Left colon (tissue), 2 donors: Measurements from ENCODE around the gene SNX33. TPM values are rescaled to one million over a fixed set of nuclear protein-coding genes. Genes with fewer than 3 reads are reported as not detected.
"Not testable (repeated sequence)": the region's sequence is repeated elsewhere in the genome, so short reads cannot be mapped to it uniquely, and the experiment has no call there.

ENCODE experiments used
- ATAC-seq: fragments of 200-7000 bp; cut with Tn5 transposase; one replicate; pipeline ENCODE4 v1.9.1; 2020; ENCODE audit warnings: mild to moderate bottlenecking, moderate library complexity
- DNase-seq, 2 donors: peaks; one replicate each; pipeline ENCODE4 v3.0.0-alpha.2; 2020
- intact Hi-C, 2 donors: fragments of 100-400 bp; cut with DNase I in 1 of 2; cut with micrococcal nuclease in 1 of 2; formaldehyde crosslinking; loops; one replicate each; pipeline versions ENCODE4 v1.11.2 to v1.14.0; 2022; cut with DNase I, micrococcal nuclease
- total RNA-seq, 2 donors: library from RNA; stranded (reverse); fragmentation: NEBNext Ultra II Directional; extraction: Animal tissue kit (Norgen Biotek cat#: 25700); gene quantifications; one replicate each; pipeline ENCODE4 v1.2.1, GENCODE V29; 2021
- donor health status: DM: no; HTN: no; CAD: no.
- donor health status: DM: yes; HTN: yes; CAD: no.

SNX33 gene
- total RNA-seq, 2 donors from 2014 or later, result 24.3 to 29.3 TPM

DNA sequence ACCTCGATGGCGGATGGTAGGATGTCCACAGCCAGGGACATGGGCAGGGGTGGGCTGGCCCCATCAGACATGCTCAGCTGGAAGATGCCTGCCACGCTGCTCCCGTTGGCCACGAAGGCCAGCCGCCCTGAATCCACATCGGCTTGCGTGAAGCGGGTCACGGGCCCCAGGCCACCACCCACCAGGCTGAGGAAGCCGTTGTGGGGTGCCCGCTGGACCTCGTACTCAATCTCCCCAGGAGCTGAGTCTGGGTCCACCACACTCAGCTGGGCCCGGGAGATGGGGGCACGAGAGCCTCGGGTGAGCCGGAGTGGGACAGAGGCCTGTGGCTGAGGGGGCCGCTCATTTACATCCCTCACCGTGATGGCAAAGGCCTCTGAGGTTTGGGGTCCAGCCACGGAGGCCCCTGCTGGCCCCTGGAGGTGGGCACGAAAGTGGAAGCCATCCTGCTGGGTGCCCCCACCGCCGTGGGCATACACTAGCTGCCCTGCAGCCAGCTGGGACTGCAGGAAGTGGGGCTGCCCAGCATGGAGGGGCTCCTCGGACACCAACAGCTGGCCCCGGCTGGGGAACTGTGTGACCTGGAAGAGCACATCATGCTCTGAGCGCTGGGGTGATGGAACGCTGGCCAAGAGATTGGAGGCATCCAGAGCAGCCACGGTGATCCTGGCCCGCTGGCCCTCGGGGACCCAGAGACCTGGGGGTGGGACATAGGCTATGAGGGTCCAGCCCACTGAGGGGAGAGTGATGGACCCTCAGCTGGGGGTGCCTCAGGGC is 29.2 kb downstream of the SNX33 start:
- DNase-seq (no peak), ATAC-seq (no peak)
- intact Hi-C loops, result loop anchor here in 1 of 2 donors (5.0 kb wide), 1 partner anchor 45 kb away; no protein-coding TSS in a partner anchor

DNA sequence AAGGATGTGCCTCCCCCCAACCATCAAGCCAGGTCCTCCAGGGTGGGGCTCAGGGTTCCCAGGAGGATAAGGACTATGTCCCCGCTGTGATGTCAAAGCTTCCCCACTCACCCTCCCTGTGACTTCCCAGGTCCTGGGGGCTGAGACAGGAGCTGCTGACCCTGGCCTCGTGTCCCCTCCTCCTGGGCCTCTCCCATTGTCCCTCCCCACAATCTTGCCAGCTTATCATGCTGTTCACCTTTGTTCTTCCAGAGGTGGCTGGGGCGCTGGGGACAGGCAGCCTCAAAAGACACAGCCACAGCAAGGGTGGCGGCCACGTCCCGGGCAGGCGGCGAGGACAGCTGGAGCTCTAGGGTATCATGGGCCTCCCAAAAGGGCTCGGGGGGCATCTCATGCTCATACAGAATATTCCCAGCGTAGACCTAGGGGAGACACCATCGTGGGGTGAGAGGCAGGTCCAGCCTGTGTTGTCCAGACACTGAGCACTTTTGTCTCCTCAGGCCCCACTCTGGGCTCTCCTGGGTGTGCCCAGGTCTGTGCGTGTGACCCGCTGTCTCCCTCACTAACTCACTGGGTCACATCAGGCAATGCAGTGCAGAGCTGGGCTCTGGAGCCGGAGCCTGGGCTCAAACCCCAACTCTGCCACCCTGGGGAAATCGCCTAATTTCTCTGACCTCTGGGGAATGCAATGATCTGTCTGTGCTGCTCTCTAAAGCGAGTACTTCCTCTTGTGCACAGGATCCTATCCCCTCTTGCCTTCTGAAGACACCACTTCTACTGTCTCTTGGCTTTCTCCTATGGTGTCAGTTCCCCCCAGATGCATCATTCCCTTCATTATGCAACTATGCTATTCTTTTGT is 30.0 kb downstream of the SNX33 start:
- DNase-seq (no peak), ATAC-seq (no peak)
- intact Hi-C loops, result loop anchor here in 1 of 2 donors (5.0 kb wide), 1 partner anchor 45 kb away; no protein-coding TSS in a partner anchor

DNA sequence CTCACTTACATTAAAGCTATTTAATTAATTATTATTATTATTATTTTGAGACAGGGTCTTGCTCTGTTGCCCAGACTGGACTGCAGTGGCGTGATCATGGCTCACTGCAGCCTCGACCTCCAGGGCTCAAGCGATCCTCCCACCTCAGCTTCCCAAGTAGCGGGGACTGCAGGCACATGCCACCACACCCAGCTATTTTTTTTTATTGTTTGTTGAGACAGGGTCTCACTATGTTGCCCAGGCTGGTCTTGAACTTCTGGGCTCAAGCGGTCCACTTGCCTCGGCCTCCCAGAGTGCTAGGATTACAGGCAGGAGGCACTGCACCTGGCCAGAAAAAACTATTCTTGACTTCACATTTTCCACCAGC is 30.6 kb downstream of the SNX33 start:
- ATAC-seq, DNase-seq: not testable (repeated sequence)
- intact Hi-C loops, result loop anchor here in 1 of 2 donors (5.0 kb wide), 1 partner anchor 46 kb away; no protein-coding TSS in a partner anchor

DNA sequence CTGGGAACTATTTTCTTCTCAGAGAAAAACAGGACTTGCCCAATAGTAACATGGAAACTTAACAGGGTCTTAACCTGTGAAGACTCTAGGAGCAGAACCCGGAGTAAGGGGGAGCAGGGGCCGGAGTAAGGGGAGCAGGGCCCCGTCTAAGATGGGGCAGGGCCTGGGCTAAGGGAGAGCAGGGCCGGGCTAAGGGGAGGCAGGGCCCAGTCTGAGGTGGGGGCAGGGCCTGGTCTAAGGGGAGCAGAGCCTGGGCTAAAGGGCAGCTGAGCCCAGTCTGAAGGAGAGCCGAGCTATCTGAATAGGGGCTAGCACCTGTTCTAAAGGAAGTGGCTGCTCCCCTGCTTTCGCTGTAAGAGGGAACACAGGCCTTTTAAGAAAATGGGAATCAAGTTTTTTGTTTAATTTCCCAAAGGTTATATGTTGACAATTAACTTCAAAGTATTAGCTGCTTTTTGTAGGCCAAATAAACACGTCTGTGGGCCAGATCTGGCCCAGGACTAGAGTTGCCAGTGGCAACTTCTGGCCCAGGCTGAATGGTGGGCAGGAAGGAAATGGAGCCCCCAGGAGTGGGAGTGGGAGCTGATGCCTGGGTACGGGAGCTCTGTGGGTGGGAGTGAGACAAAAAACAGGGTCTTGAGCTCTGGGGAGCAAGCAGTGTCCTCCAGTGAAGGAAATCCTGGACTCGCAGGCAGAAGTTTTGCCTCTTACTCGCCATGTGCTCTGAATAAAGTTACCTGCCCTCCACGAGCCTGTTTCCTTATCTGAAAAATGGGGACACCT is 32.5 kb downstream of the SNX33 start:
- DNase-seq (no peak), ATAC-seq (no peak)
- intact Hi-C loops, result no loop called here

DNA sequence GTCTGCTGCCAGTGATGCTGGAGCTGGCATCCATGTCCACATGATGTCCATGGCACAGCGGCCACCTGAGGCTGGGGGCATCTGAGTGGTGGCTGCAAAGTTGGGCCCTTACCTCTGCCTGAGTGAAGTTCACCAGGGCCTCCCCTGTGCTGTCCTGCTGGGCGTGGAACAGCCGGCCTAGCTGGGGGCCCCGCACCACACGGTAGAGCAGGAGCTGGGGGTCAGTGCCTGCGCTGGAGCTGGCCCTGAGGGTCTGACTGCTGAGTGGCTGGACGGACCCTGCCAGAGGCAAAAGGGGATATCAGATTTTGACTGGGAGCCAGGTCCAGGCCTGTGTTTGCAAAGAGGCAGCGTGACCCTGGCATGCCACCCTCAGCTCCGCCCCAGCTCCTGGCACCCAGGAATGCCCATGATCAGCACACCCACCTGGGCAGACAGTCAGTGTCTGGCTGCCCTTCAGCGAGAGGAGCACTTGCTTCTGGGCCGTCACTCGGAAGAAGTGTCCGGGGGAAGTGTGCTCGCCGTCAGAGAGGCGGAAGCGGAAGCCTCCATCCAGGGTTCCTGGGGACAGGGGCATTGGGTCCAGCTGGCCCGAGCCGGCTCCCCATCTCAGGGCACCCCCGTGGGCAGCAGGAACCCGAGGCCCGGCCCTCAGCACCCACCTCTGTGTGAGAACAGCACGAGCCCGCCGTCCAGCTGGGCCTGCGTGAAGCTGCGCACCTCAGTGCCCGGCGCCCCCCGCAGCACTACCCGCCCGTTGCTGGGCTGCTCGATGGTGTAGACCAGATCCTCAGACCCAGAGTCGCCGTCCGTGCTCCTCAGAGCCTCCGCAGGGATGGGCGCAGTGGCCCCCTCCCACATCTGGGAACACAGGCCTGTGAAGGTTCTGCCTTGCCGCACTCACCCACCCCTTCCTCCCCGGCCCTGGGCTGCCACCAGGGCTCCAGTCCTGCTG is 34.7 kb downstream of the SNX33 start:
- ATAC-seq, result no peak
- intact Hi-C loops, result no loop called here

DNA sequence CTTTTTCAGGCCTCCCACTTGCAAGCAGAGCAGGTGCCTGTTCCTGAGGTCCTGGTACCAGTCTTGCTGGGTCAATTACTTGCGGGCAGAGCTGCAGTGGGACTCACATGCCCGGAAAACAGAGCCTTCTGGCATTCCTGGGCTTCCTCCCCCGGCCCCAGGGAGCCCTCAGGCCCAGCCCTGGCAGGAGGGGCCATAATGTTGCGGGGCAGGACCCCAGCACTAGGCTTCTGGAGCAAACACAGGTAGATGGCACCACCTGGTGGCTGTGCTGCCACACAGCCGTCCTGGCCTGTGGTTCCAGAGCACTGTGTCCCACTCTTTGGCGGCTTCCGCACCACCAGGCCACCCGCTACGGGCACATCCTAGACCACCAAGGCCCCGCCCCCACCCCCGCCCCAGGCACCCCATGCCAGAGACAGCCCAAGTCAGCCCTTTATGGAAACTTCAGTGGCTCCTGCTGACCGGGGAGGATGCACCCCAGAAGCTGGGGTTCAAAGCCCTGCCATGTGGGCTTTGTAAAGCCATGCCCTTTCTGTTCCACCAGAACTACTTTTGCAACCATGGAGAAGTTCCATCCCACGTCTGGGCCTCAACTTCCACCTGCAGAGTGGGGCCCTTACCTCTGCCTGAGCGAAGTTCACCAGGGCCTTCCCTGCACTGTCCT is 36.1 kb downstream of the SNX33 start:
- intact Hi-C loops, result not testable (repeated sequence)
- ATAC-seq, result peak; percentile 75
- peak in 1 of 2 donors; percentile 68 for DNase-seq

More for the DNA sequence above, 34.7 kb downstream of the SNX33 start:
- no peak for DNase-seq

DNA sequence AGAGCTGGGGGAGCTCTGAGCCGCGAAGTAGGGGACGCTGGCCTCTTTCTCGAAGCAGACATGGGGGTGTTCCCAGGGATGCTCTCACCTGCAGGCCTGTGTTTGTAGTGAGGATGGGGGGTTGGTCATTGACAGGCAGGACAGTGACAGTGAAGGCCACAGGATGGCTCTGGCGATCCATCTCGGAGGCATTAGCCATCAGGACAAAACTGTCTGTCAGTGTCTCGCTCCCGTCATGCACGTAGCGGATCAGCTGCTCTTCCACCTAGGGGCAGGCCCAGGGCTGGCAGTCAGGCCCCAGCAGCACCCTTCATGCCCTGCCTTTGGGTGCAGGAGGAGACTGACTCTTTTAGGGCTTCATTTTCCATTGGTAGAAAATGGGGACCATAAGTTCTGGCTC is 36.9 kb downstream of the SNX33 start:
- DNase-seq (no peak), ATAC-seq (no peak)
- intact Hi-C loops, result no loop called here

DNA sequence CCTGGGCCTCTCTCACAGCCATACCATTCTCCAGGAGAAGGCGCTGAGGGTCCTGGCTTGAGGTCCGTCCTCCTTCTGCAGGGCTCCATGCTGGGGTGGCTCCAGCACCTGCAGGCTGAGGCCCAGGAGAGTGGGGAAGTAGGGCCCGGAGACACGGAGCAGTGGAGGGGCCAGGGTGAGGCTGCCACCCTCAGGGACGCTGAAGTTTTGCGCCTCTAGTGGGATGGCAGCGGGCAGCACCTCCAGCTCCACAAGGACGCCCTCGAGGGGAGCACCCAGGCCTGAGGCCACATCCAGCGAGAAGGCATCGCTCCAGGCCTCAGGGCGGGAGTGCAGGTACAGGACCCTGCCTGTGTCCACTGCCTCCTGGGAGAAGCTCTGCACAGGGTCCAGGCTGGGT is 37.5 kb downstream of the SNX33 start:
- ATAC-seq (no peak), DNase-seq (no peak)
- intact Hi-C loops, result no loop called here

DNA sequence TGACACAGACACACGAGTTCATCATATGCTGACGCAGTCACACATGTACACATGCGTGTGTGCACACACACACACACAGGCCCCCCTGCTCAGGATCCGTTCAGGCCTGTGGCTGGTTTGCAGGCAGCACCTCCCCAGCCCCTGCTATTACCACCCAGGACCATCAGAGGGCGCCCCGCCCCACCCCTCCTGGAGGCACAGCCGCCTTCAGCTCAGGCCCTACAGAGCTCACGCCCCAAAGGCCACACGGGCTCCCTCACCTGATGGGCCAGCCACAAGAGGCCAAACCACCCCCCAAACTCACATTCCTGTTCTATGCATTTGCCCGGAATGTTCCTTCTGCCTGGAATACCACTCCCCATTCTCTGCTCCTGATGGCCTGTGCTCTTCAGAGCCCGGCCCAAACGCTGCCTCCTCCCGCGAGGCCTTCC is 38.5 kb downstream of the SNX33 start:
- intact Hi-C loops, result not testable (repeated sequence)
- ATAC-seq (peak; percentile 81), DNase-seq (peak; percentile 77 to 83)

DNA sequence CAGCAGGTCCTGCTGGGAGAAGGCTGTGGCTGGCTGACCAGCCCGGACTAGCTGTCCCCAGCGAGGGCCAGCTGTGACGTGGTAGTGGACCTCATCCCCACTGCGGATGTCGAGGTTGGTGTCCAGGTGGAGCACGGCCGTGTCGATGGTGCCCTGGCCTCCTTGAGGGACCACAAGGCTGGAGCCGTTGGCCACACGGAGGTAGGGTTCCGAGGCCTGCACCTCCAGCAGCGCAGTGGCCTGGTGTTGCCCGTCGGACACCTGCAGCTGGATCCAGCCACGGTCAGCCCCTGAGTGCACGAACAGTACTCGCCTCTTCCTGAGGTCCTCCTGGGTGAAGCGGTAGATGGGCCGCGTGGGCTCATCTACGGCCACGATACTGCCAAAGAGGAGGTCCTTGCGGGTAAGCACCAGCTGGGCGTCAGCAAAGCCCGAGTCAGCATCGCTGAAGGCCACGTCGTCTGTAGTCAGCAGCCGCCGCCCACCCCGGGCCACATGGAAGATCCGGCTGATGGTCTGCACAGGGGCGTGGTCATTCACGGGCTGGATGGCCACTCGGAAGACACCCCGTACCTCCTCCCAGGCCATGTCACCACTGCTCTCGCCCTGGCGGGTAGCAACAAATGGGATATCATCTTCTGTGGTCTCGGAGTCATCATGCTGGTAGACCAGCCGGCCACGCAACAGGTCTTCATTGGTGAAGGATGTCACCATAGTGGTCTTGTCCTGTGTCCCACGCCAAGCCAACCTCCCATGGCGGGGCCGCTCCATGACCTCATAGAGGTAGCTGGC is 40.0 kb downstream of the SNX33 start:
- DNase-seq (no peak), ATAC-seq (no peak)
- intact Hi-C loops, result no loop called here

DNA sequence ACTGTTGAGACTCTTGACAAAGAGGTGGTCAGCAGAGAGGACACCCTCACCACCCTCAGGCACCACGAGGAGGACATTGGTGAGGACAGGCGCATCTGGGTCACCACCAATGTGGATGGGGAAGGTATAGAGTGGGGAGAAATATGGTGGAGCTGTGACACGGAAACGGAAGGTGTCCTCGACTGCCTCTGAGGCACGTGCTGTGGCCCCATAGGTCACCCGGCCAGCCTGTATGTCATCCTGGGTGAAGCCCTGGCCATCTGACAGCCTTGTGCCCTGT is 40.5 kb downstream of the SNX33 start:
- intact Hi-C loops, result no loop called here
- no peak for ATAC-seq
- no peak for DNase-seq

DNA sequence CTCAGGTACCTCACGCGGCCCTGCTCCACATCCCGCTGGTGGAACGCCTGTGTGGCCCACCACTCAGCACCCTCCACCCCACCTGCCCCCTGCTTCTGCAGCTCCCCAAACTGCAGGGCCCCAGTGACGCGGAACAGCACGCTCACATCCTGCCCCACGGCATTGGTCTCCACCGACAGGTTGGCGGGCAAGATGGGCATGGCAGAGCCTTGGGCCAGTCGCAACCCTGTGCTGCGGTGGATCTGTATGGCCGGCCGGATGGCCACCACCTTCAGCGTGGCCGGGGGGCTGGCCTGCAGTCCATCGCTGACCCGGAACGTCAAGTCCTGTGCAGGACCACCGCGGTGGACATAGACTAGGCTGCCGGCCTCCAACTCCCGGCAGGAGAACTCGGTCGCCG is 41.1 kb downstream of the SNX33 start:
- no peak for DNase-seq
- no peak for ATAC-seq
- intact Hi-C loops, result no loop called here

DNA sequence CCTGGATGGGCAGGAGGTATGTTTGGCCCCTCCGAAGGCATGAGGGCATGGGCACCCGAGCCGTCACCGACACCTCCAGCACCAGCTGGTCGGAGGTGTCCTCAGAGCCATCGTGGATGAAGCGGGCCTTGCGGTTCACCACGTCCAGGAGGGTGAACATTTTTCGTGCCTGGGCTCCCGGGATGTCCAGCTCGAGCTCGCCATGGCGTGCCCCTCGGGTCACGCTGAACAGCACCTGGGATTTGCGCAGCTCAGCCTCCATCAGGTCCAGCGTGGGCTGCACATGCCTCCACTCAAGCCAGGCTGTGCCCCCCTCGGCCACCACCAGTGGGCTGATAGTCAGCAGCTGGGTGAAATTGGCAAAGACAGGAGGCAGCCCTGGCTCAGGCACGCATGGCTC is 41.7 kb downstream of the SNX33 start:
- DNase-seq, intact Hi-C loops, ATAC-seq: not testable (repeated sequence)

DNA sequence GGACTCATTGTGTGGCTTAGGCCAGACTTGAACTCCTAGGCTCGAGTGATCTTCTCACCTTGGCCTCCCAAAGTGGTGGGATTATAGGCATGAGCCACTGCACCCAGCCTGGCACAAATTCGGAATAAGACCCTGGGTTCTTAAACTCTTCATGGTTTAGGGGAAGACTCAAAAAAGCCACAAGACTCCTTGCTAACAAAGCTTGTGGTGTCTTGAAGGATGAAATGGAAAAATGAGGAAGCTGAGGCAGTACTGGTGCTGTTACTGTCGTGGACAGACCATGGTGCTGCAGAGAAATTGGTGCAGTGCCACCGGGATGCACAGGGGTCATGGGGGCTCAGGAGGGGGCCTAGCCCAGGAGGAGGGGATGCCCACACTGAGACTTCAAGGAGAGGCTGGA is 44.6 kb downstream of the SNX33 start:
- DNase-seq, ATAC-seq, intact Hi-C loops: not testable (repeated sequence)

DNA sequence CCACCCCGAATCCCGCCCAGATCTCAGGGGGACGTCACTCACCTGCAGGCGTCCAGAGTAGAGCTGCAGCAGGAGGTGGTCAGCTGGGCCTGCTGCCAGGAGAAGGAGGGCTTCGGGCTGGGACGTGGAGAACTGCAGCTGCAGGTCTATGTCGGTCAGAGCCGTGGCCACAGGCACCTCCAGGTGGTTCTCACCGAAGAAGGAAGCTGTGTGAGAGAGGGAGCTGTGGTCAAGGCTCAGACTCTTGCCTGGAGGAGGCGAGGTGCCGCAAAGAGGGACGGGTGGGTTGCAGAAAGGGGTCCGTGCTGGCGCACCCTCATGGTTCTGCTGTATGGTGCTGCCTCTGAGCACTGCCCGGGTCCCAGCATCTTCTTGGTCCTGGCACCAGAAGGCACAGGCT is 45.3 kb downstream of the SNX33 start:
- ATAC-seq, intact Hi-C loops, DNase-seq: not testable (repeated sequence)

DNA sequence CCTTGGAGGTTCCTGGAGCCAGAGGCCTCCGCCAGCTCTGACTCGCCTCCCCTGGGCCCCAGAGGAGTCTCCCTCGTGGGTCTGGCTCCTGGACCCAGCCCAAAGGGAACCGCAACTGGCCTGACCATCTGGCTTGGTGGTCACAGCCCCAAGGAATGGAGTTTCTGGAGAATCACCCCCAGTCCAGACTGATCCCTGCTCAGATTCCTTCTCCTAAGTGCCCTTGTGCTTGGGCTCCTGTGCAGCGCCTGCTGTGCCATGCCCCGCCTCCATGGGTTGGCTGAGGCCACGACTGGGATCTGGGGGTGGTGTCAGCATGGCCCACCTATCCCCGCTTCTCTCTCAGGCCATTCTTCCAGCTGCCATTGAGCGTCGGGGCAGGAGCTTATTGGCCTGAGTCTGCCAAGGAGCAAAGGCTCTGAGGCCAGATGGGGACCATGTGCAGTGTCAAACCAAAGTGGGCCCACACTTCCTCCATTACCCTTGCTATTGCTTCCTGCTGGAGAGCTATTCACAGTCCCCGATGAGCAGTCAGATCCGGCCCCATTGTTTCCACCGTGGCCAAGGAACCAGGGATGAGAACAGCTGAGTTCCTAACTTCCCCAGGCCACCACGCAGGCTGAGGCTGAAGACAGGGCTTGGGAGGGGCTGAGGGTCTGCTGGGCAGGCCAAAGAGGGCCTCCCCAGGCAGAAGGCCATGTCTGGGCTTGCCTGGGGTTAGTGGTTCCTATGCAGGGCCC is 46.0 kb downstream of the SNX33 start:
- intact Hi-C loops, result no loop called here
- DNase-seq (no peak), ATAC-seq (no peak)
